ENCODE results near the gene SRPX.

SRPX gene

DNA sequence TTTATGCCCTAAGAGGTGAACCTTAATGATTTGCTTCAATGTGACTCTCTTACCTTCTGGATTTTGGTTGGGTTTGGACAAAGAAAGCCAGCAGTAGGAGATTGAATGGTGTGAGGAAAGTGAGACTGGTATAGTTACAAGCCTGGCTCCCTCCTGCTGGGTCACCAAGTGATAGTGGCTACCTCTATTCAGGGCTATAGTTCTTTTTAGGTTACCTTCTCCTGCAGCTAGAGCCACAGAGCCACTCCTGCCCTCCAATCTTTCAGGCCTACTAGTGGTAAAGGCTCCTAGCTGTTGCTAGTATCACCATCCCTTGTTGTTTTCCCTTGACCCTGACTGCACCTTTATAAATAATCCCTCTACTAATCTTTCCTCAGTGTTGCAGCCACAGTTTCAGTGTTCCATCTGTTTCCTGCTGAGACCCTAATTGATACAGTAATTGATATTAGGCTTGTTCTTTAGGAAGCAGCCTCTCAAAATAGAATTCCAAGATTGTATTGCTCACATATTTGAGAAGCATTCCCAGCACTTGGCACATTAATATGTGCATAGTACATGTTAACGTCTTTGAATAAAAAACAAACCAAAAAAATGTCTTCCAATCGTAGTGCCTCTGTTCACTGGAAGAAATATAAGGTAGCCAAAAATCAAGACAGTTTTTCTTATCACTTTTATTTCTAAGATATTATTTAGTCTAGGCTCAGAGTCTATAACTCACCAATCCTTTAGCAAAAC is 82.3 kb downstream of the SRPX start:
- DNase-seq = no peak

DNA sequence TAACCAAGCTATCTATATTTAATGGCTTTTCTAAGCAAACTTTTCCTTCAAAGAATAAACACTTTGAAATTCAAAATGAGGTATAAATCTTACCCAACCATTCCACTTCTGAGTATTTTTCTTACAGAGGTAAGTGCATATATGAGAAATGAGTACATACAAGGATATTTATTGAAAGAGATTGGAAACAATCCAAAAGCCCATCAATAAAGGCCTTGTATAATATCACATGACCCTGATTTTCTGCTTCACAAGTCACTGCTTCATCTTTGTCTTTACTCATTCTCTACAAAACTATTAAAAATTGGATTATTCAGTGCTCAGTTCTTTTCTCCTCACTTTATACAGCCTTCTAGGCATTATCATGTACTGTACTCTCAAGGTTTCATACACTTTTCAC is 91.3 kb downstream of the SRPX start:
- no peak for DNase-seq

DNA sequence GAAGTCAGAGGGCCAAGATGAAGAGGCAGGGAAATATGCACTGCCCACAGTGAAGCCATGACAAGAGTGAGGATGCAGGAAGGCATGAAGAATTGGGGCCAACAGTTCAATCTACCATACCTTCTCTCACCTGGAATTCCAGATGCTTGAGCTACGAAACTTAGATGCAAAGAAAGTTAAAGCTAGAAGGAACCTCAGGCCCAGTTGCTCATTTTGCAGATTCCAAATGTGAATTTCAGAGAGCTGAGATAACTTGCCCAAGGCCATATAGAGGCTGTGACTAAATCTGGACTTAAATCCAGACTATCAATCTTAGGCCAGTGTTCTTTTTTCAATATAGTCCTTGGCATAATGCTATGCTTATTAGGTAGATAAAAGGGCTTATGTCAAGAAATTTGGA is 92.7 kb downstream of the SRPX start:
- DNase-seq = no peak

DNA sequence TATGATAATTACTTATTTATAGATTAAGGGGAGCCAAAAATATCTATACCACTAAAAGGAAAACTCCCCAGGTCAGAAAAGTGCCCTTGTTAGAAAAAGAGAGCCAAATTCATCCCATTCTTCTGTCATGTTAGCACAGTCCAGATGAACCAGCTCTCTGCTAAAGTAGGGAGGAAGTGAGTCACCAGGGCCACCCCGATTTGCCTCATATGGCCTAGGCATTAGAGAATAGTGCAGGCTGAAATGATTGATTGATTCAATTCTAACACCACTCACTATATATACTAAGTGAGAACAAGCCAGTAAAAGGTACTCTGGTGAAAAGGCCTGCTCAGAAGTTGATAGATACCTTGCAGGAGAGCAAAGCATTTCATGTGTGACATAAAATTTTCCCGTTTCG is 94.5 kb downstream of the SRPX start:
- no peak for DNase-seq

DNA sequence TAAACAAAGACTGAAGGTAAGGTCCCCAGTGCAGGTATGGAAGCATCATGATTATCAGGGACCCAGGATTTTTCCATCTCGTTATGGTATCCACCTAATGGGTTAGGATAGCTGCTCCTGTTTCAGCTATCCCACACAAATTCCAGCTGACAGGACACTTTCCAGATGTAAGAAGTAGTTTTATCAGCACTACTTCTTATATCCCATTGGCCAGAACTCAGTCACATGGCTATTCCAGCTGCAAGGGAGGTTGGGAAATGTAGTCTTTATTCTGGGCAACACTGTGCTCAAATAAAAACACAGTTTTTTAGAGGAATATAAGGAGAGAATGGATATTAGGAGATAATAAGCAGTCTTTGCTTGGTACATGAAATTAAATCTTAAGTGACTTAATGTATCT is 96.7 kb downstream of the SRPX start:
- DNase-seq = no peak

DNA sequence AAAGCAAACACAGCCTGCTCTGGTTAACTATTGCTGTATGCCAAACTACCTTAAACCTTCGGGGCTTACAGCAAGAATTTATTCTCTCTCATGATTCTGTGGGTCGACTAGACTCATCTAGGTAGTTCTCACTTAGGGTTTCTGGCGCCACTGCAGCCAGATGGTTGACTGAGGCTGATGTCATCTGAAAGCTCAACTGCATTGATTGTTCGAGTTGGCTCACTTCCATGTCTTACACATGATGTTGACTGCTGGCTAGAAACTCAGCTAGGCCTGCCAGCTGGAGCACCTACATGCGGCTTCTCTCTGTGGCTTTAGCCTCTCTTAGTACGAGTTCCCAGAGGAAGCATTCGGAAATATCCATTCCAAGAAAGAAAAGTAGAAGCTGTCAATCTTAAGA is 103.2 kb downstream of the SRPX start:
- DNase-seq = peak; percentile 19

DNA sequence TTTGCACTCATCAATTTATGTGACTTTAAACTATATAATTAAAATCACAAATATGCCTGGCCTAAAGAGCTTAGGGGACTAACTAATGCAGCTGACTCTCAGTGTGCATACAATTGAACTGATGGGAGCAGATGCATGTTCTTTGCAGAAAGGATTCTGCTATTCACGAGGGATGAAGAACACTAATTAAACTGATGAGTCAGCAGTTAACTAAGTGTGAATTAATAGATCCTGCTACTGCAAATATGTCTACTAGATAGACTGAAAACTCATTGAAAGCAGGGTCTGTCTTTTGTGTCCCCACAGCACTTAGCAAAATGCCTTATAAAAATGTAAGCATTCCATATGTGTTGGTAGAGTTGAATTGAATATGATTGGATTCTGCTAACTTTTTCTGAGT is 104.0 kb downstream of the SRPX start:
- no peak for DNase-seq

DNA sequence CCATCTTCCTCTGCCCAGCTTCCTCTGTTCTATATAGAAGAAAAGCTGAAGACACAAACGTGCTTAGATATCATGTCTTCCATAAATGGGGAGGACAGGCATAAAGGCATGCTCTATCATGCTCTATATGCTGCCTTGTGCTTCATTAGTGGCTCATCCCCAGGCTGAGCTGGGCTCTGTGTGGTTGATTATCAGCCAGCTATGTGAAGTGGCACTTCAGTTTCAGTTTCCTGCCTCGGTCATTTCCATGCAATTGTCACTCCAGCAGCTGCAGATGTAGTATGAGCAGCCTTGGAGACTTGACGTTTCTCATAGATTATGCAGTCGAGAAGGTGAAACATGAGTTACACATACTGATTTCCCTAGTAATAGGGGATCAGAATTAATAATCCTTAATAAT is 108.1 kb downstream of the SRPX start:
- DNase-seq = no peak

DNA sequence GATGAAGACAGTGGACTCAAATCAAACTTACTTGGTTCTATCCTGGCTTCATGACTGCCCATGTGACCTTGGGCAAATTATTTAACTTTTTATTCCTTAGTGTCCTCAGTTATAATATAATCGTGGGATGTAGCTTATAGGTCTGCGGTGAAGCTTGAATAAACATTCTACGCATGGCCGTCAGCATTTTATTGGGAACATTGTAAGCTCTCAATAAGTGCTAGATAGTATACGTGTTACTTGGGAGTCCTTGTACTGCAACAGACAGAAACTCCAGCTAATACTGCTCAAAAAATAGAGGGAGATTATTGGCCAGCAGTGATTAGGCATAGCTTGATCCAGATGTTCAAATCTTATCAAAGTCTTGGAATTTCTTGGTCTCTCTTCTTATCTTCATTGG is 109.5 kb downstream of the SRPX start:
- DNase-seq = no peak

DNA sequence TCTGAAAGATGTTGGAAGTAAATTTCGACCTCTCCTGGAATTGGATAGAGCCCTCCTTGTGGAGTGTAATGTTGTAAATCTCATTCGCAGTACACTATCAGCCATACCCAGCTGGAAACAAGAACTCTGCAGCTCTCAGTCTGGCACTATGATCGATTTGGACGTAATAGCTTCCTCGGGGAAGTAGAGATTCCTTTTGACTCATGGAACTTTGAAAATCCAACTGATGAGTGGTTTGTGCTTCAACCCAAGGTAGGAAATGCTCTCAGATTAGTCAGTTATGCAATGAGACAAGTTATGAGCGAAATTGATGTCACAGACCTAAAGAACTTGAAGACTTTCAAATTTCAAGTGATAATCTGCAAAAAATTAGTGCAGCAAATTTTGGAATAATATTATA is 110.4 kb downstream of the SRPX start:
- DNase-seq = peak; percentile 2

DNA sequence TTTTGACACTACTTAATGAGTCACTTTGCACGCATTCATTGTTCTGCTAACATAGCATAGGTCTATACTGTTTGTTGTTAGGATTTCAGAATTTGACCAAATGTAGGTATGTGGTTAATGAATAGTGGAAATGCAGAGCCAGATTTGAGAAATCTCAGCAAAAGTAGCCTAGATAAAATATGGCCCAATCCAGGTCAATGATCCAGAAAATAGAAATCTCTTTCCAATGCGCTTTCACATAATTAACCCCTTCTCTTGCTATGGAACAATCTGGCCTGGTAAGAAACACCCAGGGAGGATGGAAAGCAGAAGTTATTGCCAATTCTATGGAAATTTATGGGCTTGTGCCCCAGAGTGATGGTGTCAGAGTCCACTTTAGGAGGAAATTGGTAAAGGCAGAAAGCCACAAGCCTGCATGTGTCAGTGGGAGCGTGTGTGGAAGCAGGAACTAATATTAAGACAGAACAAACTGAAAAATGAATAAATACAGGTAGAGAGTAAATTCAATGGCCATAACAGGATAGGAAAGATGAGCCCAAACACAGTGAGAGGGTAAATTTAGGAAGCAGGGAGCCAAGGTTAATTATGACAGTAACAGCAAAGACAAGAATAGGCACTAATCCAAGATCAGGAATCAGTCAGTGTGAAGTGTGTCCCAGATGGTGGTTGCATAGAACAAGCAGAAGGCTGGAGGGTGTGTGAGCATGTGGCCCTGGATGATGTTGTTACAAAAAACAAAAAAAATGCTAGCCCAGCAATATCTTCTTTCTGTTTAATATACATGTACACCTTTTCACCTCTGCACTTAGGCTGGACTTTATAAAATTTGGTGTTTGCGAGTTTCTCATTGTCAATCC is 111.4 kb downstream of the SRPX start:
- no peak for DNase-seq

DNA sequence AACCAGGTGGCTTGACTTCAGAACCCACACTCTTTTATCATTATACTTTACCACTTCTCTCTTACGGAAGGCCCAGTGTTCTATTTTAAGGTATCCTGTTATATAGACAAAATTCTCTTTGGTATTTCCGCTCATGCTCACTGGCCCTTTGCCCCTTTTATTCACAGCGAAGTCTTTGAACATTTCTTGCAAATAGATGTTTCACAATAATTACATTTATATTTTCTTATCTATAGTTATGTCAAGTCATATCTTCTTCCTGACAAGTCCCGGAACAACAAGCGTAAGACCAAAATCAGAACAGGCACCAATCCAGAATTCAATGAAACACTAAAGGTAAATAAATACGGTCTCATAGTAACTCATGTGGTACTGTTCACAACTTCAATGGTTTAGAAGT is 112.3 kb downstream of the SRPX start:
- DNase-seq = no peak

DNA sequence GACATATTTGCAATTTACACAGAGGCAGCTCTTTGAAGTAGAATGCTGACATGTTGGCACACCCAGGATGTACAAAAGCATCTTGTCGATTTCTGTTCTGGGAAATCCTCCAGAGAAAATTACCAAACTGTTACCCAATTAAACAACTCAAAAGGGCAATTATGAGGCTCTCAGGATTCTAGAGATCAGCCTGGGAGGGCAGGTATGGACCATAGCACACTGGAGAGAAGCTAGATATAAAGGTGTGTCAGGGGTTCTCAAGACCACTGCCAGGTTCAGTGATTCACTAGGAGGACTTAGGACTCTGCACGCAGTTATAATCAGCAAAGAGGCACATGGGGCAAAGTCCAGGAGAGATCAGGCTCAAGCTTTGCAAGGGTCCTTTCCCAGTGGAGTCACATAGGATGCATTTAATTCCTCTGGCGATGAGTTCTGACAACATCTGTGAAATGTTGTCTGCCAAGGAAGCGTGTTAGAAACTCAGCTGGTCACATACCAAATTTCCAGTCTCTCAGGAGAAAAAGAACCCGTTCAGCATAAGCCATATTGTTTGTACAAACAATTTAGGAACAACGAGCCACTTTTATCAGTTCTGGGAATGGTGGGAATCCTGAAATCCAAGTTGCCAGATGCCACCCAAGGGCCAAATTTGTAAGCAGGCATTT is 113.5 kb downstream of the SRPX start:
- no peak for DNase-seq

DNA sequence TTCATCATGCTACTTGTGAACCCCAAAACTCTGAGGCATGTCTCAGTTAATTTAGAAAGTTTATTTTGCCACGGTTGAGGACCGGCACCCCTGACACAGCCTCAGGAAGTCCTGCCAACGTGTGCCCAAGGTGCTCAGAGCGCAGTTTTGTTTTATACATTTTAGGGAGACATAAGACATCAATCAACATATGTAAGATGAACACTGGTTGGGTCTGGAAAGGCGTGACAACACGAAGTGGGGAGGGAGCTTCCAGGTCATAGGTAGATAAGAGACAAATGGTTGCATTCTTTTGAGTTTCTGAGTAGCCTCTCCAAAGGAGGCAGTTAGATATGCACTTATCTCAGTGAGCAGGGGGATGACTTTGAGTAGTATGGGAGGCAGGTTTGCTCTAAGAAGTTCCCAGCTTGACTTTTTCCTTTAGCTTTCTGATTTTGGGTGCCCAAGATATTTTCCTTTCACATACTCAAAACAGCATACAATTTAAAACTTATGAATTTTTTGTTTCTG is 115.4 kb downstream of the SRPX start:
- no peak for DNase-seq

DNA sequence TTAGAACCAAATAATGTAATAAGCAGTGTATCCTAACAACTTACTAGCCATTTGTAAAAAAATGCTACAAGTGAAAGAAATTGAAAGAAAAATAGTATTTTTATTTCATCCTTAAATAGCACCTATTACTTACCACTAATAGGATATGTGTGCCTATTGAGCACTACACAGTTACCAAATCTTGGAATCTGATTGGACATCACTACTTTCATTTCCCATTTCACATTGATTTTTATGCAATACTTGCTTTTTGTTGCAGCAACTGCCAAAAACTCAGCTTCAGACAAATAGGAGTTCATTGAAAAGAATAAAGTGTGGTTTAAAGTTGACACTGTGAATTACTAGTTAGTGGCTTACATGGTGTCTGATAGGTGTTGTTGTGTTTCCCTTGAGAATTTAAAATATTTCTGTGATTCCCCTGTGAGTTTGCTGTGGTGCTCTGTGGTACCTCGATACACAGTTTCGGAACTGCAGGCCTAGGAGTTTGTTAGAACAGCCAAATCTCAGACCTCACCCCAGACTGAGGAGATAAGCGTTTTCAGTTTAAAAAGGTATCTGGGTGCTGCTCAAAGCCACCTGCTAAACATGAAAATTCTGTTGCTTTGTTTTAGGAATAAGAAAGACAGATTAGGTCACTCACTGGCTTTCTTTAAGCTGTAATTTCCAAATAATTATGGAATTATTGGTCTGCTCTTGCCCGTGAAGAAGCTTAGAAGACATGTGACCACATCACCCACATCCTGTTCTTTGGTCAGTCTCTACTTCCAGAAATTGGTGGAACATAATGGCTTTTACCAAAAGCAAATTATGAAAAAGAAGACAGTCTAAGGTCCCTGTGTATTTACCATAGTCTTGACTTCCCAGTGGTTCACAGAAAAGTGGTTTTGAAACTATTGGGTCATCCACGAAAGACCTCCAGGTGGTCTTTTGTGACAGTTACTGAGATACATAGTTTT is 116.5 kb downstream of the SRPX start:
- no peak for DNase-seq

DNA sequence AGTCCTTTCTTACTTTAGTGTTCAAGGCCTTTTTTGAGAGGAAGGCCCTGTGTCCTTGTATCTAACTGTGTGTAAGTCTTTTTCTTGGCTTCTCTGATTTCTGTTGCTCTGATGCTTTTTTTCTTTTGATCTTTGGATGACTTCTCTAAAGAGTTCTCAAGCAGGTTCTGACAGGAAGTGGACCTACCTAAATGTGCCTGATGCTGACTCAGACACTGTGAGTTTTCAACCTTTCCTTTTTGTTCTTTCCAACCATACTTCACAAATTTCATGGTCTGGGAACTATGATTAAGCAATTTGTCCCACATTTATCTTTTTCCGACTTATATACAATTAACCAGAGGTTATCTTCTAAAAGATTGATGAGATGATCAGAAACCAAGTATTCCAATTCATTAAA is 117.8 kb downstream of the SRPX start:
- no peak for DNase-seq

DNA sequence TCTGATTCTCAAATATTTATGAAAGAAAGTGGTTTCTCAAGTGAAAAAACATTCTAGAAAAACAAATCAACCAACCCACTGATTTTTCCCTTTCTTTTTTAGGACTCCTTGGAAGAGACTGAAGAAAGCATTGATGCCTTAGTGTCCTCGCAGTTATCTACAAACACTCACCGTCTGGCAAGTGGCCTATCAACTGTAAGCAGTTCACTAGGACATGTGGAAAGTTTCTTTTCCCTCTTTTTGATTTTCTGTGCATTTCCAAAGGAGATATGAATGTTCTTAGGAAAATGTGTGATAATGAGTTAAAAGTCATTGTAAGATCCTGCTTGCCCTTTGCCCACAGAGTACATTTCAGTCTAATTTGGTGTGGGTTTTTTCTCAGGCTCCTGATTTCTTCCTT is 118.4 kb downstream of the SRPX start:
- DNase-seq = no peak

DNA sequence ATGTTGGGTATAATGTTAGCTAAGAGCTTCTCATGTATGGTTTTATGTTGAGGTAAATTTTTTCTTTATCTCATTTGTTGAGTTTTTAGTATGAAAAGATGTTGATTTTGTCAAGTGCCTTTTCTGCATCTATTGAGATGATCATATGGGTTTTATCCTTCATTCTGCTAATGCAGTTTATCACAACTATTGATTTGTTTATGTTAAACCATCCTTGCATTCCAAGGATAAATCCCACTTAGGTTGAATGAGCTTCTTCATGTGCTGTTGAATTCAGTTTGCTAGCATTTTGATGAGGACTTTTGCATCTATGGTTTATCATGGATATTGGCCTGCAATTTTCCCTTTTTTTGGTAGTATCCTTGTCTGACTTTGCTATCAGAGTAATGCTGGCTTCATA is 121.0 kb downstream of the SRPX start:
- no peak for DNase-seq
